ENCODE data around the gene CGAS. TPM values are rescaled to one million over a fixed set of nuclear protein-coding genes. Genes with fewer than 3 reads are reported as not detected.
A peak's percentile ranks its signal among the peaks of the same experiment; 100 is the strongest.

The CGAS gene
- total and polyA plus RNA-seq, 2 of the 13 experiments (the other 11 are each of a cell fraction or from before 2014, with no cell fraction given) = 0.03 to 0.07 TPM

GRCh38 chr6:73461537-73462350 is 9.6 kb upstream of the CGAS start, which contains the start of gene MTO1 (continued):
- TF ChIP-seq, protein P1, sequence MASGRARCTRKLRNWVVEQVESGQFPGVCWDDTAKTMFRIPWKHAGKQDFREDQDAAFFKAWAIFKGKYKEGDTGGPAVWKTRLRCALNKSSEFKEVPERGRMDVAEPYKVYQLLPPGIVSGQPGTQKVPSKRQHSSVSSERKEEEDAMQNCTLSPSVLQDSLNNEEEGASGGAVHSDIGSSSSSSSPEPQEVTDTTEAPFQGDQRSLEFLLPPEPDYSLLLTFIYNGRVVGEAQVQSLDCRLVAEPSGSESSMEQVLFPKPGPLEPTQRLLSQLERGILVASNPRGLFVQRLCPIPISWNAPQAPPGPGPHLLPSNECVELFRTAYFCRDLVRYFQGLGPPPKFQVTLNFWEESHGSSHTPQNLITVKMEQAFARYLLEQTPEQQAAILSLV (CRISPR knock-in tag; IDR thresholded peaks at IDR 0.05; ENCODE audit: borderline replicate concordance) = peak; percentile 32; the same call in 1 of the 2 replicates
- TF ChIP-seq ZNF10 (CRISPR knock-in tag; IDR thresholded peaks at IDR 0.05; ENCODE audit: borderline replicate concordance, low read depth) (no peak), HDAC2 (CRISPR knock-in tag; IDR thresholded peaks at IDR 0.05) (peak; percentile 66; the same call in 1 of the 2 replicates), SP5 (CRISPR knock-in tag; IDR thresholded peaks at IDR 0.05; ENCODE audit: borderline replicate concordance, low read depth) (no peak), ATF6 (CRISPR knock-in tag; conservative IDR thresholded peaks at IDR 0.05) (no peak), MAFF (IDR thresholded peaks at IDR 0.05; ENCODE audit: low read depth, low read length) (no peak), ZNF709 (CRISPR knock-in tag; IDR thresholded peaks at IDR 0.05) (0 out of 2 replicates have a peak, but pooled peaks have one; percentile 8), SP1 (IDR thresholded peaks at IDR 0.05) (no peak), SP1 (CRISPR knock-in tag; IDR thresholded peaks at IDR 0.05) (no peak), SYNCRIP (IDR thresholded peaks at IDR 0.05; ENCODE audit: insufficient read depth, low read depth, low read length) (no peak), ZNF124 (CRISPR knock-in tag; IDR thresholded peaks at IDR 0.05) (peak; percentile 84), NR1H2 (CRISPR knock-in tag; IDR thresholded peaks at IDR 0.05; ENCODE audit: borderline replicate concordance, low read depth) (no peak), ZZZ3 (CRISPR knock-in tag; IDR thresholded peaks at IDR 0.05; ENCODE audit: borderline replicate concordance) (no peak), ZNF687 (CRISPR knock-in tag; IDR thresholded peaks at IDR 0.05) (peak; percentile 89), ZNF253 (CRISPR knock-in tag; IDR thresholded peaks at IDR 0.05; ENCODE audit: borderline replicate concordance) (no peak)
- TF ChIP-seq, protein P2, sequence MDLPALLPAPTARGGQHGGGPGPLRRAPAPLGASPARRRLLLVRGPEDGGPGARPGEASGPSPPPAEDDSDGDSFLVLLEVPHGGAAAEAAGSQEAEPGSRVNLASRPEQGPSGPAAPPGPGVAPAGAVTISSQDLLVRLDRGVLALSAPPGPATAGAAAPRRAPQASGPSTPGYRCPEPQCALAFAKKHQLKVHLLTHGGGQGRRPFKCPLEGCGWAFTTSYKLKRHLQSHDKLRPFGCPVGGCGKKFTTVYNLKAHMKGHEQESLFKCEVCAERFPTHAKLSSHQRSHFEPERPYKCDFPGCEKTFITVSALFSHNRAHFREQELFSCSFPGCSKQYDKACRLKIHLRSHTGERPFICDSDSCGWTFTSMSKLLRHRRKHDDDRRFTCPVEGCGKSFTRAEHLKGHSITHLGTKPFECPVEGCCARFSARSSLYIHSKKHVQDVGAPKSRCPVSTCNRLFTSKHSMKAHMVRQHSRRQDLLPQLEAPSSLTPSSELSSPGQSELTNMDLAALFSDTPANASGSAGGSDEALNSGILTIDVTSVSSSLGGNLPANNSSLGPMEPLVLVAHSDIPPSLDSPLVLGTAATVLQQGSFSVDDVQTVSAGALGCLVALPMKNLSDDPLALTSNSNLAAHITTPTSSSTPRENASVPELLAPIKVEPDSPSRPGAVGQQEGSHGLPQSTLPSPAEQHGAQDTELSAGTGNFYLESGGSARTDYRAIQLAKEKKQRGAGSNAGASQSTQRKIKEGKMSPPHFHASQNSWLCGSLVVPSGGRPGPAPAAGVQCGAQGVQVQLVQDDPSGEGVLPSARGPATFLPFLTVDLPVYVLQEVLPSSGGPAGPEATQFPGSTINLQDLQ (CRISPR knock-in tag; IDR thresholded peaks at IDR 0.05) = 0 out of 2 replicates have a peak, but pooled peaks have one; percentile 61
- TF ChIP-seq, protein P3, sequence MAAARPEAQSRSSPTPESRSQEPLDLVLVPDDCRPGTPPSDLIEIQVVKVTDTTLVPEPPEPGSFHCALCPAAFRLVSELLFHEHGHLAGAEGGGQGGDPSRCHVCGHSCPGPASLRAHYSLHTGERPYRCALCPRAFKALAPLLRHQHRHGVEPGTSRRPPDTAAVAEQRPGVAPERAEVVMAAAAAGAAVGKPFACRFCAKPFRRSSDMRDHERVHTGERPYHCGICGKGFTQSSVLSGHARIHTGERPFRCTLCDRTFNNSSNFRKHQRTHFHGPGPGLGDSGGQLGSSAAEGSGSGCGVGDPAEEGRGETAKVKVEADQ (CRISPR knock-in tag; IDR thresholded peaks at IDR 0.05; ENCODE audit: borderline replicate concordance) = no peak
- TF ChIP-seq, protein P4, sequence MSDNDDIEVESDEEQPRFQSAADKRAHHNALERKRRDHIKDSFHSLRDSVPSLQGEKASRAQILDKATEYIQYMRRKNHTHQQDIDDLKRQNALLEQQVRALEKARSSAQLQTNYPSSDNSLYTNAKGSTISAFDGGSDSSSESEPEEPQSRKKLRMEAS (IDR thresholded peaks at IDR 0.05) = peak; percentile 86
